ENCODE data around the gene GZF1.
A peak's percentile ranks its signal among the peaks of the same experiment; 100 is the strongest.

The GZF1 gene

GRCh38 chr20:23361476-23362391 lies at the start of gene GZF1:
TSS of gene GZF1 (plus strand) at chr20:23362182. CDS start at chr20:23364384, 2,202 bp downstream.
- peak; percentile 96 to 98 (median 98) for DNase-seq (ENCODE audit: low read depth in 3 of 3)

GRCh38 chr20:23313271-23313670 lies 48.7 kb upstream of the GZF1 start:
- DNase-seq (ENCODE audit: low read depth in 3 of 3) = no peak

GRCh38 chr20:23314699-23315098 lies 47.3 kb upstream of the GZF1 start:
- no peak for DNase-seq (ENCODE audit: low read depth in 3 of 3)

GRCh38 chr20:23315099-23315498 lies 46.9 kb upstream of the GZF1 start:
- no peak for DNase-seq (ENCODE audit: low read depth in 3 of 3)

GRCh38 chr20:23316626-23317025 lies 45.4 kb upstream of the GZF1 start:
- DNase-seq (ENCODE audit: low read depth in 3 of 3) = no peak

DNA sequence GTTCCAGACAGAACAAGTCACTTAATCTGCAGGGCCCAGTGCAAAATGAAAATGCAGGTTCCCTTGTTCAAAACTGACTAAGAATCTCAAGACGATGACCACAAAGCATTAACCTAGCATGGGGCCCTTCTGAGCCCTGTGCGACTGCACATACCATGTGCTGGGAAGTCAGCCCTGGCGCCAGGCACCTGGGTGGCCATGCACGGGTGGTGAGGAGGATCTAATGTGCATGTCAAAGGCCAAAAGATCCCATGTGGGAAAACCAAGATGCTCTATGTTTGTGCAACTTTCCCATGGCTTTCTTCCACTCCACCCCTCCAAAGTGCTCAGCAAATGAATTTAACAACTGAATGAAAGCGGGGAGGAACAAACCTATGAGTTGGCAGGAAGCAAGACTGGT lies 44.9 kb upstream of the GZF1 start:
- no peak for DNase-seq (ENCODE audit: low read depth in 3 of 3)

GRCh38 chr20:23318347-23318746 lies 43.6 kb upstream of the GZF1 start:
- DNase-seq (ENCODE audit: low read depth in 3 of 3) = no peak

GRCh38 chr20:23320317-23320716 lies 41.7 kb upstream of the GZF1 start:
- no peak for DNase-seq (ENCODE audit: low read depth in 3 of 3)

- no peak for DNase-seq (ENCODE audit: low read depth in 3 of 3)
These were observed 36.9 kb upstream of the GZF1 start for GRCh38 chr20:23325107-23325506.

GRCh38 chr20:23326774-23327173 lies 35.2 kb upstream of the GZF1 start:
- DNase-seq (ENCODE audit: low read depth in 3 of 3) = no peak

GRCh38 chr20:23327617-23328333 lies 34.2 kb upstream of the GZF1 start:
- no peak for DNase-seq (ENCODE audit: low read depth in 3 of 3)

DNA sequence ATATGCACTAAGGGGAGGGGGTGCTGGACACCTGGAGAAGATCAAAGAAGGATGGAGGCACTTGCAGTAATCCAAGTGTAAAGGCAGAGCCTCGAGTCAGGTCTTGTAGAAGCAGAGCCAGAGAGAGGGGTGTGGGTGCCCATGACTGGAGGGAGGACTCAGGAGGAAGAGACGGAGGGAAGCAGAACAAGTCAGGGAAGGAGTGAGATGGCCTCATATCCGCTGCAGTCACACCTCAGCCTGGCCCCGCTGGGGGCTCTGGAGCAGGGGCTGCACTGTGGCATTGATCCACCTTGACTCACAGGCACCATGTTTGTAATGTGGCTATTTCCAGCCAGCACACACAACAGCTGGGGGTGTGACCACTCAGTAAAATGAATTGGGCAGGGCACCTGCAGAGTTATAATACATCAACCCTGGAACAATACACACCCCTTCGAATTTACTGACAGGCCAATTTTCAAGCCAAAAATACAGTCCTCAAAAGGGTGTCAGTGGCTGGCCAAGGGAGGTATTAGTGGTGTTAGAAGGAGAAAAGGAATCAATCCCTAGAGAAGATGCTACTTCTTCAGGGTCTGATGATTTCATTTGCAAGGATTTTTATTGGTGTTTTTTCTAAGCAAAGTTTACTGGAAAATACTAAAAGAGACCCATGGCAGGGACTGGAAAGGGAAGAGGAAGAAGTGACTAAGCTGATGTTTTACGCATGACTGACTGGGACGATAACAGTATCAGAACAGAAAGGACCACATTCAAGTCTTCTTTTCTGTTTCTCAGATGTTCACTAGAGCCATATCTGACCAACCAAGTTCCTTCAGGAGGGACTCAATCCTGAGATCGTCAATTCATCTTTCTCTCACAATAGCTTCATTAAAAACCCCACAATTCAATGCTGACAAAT lies 30.3 kb upstream of the GZF1 start:
- no peak for DNase-seq (ENCODE audit: low read depth in 3 of 3)

DNA sequence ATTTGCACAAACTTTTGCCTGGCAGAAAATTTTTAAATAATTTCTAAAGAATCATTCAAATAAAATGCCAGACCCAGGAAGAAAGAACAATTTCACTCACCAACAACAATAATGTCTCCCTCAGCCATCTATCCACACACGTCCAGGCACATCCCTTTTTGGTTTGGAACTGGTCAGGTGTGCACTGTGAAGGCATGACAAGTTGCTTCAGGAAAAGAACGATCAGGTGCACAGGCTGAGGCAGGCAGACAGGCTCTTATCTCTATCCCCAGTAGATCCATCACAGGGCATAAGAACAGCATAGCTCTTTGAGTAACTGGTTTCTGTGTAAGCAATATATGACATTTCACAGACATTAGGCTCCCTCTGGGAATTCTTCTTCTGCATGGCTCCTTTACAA lies 29.5 kb upstream of the GZF1 start:
- DNase-seq (ENCODE audit: low read depth in 3 of 3) = no peak

DNA sequence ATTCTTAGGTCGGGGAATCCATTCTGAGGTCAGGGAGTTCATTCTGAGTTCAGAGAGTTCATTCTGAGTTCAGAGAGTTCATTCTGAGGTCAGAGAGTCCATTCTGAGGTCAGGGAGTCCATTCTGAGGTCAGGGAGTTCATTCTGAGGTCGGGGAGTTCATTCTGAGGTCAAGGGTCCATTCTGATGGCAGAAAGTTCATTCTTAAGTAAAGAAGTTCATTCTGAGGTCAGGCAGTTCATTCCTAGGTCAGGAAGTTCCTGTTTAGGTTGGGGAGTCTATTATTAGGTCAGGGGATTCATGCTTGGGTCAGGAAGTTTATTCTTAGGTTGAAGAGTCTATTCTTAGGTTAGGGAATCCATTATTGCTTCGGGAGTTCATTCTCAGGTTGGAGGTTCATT lies 27.9 kb upstream of the GZF1 start:
- no peak for DNase-seq (ENCODE audit: low read depth in 3 of 3)

DNA sequence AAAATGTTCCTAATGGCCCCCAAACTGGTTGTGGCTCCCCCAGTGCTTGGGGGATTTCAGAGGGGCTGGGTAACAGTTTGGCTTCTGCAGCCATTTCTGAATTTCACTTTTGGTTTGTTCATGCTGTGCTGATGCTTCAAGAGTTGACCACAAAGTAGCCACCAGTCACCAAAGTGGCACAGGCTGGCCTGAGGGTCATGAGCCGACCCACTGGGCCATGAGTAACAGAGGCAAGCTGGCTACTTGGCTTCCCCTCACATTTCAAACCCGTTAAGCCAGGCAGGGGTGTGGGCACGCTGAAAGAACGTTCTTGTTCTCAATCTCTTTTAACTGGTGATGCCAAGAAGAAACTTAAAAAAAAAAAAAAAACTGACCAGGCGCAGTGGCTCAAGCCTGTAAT lies 26.5 kb upstream of the GZF1 start:
- no peak for DNase-seq (ENCODE audit: low read depth in 3 of 3)

- no peak for DNase-seq (ENCODE audit: low read depth in 3 of 3)
These were observed 25.5 kb upstream of the GZF1 start for GRCh38 chr20:23336476-23336875.

DNA sequence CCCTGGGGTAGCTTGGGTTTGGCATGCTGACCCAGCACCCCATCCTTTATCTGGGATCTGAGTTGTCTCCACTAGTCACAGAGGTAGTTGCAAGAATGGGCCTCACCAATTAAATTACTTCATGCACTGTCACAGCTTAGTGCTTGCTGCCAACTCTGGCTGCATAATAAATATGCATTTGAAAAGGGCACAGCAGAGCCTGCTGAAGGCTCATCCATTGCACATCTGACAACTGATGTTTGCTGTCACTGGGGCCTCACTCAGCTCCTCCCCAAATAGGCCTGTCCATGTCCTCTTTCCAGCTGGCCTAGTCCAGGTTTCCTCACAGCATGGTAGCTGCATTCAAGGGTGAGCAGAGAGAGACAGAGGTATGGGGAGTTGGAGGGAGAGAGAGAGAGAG lies 24.7 kb upstream of the GZF1 start:
- DNase-seq (ENCODE audit: low read depth in 3 of 3) = no peak

DNA sequence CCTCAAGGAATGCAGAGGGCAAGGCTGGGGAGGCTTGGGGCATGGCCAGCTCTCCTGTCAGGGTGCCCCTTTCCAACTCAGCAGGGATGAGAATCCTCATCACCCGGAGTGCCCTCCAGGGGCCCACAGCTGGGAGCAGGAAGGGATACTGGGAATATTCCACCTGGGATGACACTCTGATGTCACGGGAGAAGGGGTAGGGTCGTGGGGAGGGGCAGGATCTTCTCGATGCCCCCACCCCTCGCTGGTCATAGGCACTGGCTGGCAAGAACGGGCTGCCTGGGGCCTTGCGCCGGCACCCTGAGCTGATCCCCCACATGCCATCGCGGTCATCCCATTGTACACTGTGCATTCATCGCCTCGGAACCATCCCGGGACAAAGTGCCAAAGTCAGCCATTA lies 22.0 kb upstream of the GZF1 start:
- no peak for DNase-seq (ENCODE audit: low read depth in 3 of 3)

GRCh38 chr20:23340524-23340923 lies 21.5 kb upstream of the GZF1 start:
- DNase-seq (ENCODE audit: low read depth in 3 of 3) = no peak

DNA sequence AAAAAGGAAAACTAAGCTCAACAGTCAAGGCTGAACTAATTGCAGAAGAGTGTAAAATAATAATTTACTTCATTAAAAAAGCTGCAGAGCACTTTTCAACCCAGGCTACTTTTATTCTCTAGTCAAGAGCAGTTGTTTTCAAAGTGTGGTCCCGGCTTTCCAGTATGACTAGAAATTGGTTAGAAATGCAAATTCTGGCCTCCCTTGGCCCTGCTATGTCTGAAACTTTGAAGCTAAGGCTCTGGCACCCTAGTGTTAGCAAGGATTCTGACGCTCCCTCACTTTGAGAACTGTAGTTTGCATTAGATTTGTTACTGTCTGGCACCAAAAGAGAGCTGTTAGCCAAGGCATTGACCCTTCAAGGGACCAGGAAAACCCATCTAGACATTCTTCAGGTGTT lies 20.9 kb upstream of the GZF1 start:
- no peak for DNase-seq (ENCODE audit: low read depth in 3 of 3)

- DNase-seq (ENCODE audit: low read depth in 3 of 3) = no peak
These were observed 18.4 kb upstream of the GZF1 start for GRCh38 chr20:23343590-23343989.

DNA sequence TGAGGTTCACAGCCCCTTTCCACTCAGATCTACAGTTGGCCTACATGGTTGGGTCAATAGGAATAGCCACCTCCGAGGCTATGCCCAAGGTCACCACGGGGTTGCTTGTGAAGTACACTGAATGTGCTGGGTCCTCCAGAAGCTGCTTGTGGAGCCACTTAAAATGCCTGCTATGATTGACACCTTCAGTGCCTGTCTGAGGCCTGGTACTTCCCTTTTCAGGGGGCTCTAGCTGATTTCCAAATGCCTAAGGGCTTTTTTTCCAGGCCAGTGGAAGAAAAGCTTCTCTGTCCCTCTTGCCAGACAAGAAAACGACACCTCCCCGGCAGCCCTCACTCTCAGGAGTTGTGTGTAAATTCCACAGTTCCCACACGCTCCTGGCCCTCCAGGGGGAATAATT lies 17.6 kb upstream of the GZF1 start:
- DNase-seq (ENCODE audit: low read depth in 3 of 3) = no peak
